BLaER1 treated with 17β-estradiol and CSF1 and Interleukin-3, amounts not matched to agents 10 nM and 100 nM (cell line): ENCODE measurements around the gene KIAA1614.
"Not testable (repeated sequence)": the region's sequence is repeated elsewhere in the genome, so short reads cannot be mapped to it uniquely, and the experiment has no call there.

Experiments
- H3K27ac ChIP-seq, 11 experiments: shearing (Covaris generic); formaldehyde crosslinking; 2 replicates each; pipeline ENCODE4 v1.8.1; 2022
- H3K27me3 ChIP-seq, 11 experiments: shearing (Covaris generic); formaldehyde crosslinking; 2 replicates each; pipeline ENCODE4 v1.8.1; 2022
- H3K36me3 ChIP-seq, 11 experiments: shearing (Covaris generic); formaldehyde crosslinking; 2 replicates each; pipeline ENCODE4 v1.8.1; 2022
- H3K4me1 ChIP-seq, 10 experiments: shearing (Covaris generic); formaldehyde crosslinking; 2 replicates each; pipeline ENCODE4 v1.8.1; 2022
- H3K4me2 ChIP-seq, 11 experiments: shearing (Covaris generic); formaldehyde crosslinking; 2 replicates each; pipeline ENCODE4 v1.8.1; 2022
- H3K4me3 ChIP-seq, 10 experiments: shearing (Covaris generic); formaldehyde crosslinking; 2 replicates each; pipeline ENCODE4 v1.8.1; 2022
- H3K9ac ChIP-seq, 11 experiments: shearing (Covaris generic); formaldehyde crosslinking; 2 replicates each; pipeline ENCODE4 v1.8.1; 2022
- H3K9me3 ChIP-seq, 11 experiments: shearing (Covaris generic); formaldehyde crosslinking; replicated peaks in 1 of 11; 2 replicates each; pipeline ENCODE4 v1.8.1; 2022
- H4K20me1 ChIP-seq, 11 experiments: shearing (Covaris generic); formaldehyde crosslinking; 2 replicates each; pipeline ENCODE4 v1.8.1; 2022
- Cebpa-rat ChIP-seq, 11 experiments: shearing (Covaris generic); IDR thresholded peaks; 2 replicates each; pipeline ENCODE4 v1.8.1; 2022

The KIAA1614 gene

DNA sequence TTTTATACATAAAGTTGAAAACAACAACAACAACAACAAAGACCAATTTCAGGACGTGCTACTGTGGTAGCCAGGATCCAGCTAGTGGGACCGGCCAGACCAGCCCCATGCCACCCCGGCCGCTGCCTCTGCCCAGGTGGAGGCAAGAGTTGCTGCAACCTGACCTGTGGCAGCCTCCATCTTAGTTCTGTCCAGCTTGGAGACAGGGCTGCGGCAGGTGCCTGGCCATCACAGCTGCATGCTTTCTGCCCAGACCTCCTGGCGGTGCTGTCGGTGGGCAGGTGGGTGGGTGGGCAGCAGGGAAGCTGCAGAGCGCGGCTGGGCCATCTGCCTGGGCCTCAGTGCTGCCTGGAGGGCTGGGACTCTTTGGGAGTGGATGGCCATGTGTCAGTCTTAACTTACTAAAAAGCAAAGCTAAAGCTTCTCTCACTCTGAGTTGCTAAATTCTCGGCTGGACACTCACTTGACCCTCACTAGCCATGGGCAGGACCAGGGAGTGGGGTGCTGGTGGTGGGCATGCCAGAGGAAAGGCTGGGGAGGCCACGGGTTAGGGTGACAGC is 38.6 kb downstream of the KIAA1614 start:
- H3K4me1 ChIP-seq: peaks cover 35 to 58% (median 48%) of the 10 kb centered on the region in 10 experiments
- no peak overlapping the region; a peak in 1 of 22 replicates for H3K27ac ChIP-seq
- H3K36me3 ChIP-seq: peaks cover 10 to 62% (median 37%) of the 10 kb centered on the region in 11 experiments
- no peak overlapping the region for H3K4me3 ChIP-seq
- H3K9me3 ChIP-seq: peaks cover 0 to 30% (median 18%) of the 10 kb centered on the region in 11 experiments; a peak in 18 of 22 replicates
- H3K9ac ChIP-seq: no peak overlapping the region
- no peak for TF ChIP-seq Cebpa-rat (IDR thresholded peaks at IDR 0.05)
- H3K4me2 ChIP-seq: peak overlapping the region in 4 of 11 experiments; percentile 10 to 81 (median 48); a peak in 5 of 22 replicates
- peaks cover 37 to 47% (median 42%) of the 10 kb centered on the region in 11 experiments for H3K27me3 ChIP-seq
- peaks cover 33 to 85% (median 45%) of the 10 kb centered on the region in 11 experiments for H4K20me1 ChIP-seq

GRCh38 chr1:180951836-180952656 is 39.3 kb downstream of the KIAA1614 start:
- H3K36me3 ChIP-seq: peaks cover 10 to 70% (median 45%) of the 10 kb centered on the region in 11 experiments
- H3K9me3 ChIP-seq: peaks cover 0 to 22% (median 15%) of the 10 kb centered on the region in 11 experiments; a peak in 18 of 22 replicates
- peak overlapping the region in 2 of 11 experiments; percentile 35 to 38; a peak in 3 of 22 replicates for H3K27ac ChIP-seq
- H3K9ac ChIP-seq: no peak overlapping the region
- H4K20me1 ChIP-seq: peaks cover 38 to 92% (median 53%) of the 10 kb centered on the region in 11 experiments
- H3K4me2 ChIP-seq: peak overlapping the region in 8 of 11 experiments; percentile 6 to 91 (median 26); a peak in 12 of 22 replicates
- H3K4me3 ChIP-seq: no peak overlapping the region
- H3K4me1 ChIP-seq: peaks cover 29 to 50% (median 41%) of the 10 kb centered on the region in 10 experiments
- no peak for TF ChIP-seq Cebpa-rat (IDR thresholded peaks at IDR 0.05)
- H3K27me3 ChIP-seq: peaks cover 40 to 55% (median 49%) of the 10 kb centered on the region in 11 experiments

GRCh38 chr1:180952657-180953013 is 39.9 kb downstream of the KIAA1614 start:
- Histone ChIP-seq H3K36me3 (peaks cover 6 to 75% (median 49%) of the 10 kb centered on the region in 11 experiments), H3K4me1 (peaks cover 24 to 44% (median 36%) of the 10 kb centered on the region in 10 experiments), H3K27ac (peak overlapping the region in 4 of 11 experiments; percentile 28 to 40 (median 36); a peak in 4 of 22 replicates), H3K9ac (no peak overlapping the region), H3K27me3 (peaks cover 46 to 59% (median 52%) of the 10 kb centered on the region in 11 experiments), H3K9me3 (peaks cover 0 to 16% (median 10%) of the 10 kb centered on the region in 11 experiments; a peak in 16 of 22 replicates), H4K20me1 (peaks cover 38 to 97% (median 59%) of the 10 kb centered on the region in 11 experiments), H3K4me3 (no peak overlapping the region), H3K4me2 (peak overlapping the region in 5 of 11 experiments; percentile 20 to 91 (median 87); a peak in 9 of 22 replicates)
- TF ChIP-seq Cebpa-rat (IDR thresholded peaks at IDR 0.05): no peak

DNA sequence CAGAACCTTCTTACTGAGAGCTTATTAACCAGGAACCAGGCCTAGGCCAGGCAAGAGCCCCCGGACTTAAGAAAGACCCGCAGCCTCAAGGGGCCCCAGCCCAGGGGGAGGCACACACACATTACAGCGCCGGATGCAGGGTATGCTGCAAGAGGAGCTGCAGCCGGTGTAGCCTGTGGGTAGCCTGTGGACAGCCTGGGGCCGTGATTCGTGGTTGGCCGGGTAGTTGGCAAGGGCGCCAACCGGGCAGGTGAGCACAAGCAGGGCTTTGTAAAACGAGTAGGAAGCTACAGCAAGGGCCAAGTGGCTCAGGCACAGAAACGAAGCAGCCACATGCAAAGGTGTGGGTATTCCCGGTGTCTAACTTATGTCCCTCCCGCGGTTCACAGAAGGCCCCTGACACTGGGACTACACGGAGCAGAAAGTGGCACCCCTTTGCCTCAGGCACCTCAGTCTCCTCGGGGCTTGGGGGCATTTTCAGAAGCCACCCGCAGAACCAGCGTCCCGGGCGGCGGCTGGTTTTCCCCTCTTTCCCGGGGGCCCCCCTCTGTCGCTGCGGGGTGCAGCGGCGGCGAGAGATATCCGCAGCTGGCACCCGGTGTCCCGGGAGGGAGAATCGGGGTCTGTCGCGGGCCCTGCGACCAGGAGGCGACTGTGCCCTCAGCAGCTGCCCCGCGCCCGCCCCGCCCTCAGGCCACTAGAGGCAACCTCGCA is 40.8 kb downstream of the KIAA1614 start:
- TF ChIP-seq Cebpa-rat (IDR thresholded peaks at IDR 0.05): peak in 2 of 11 experiments; percentile 28 to 30; a peak in 2 of 22 replicates
- Histone ChIP-seq H3K9ac (peak overlapping the region; percentile 37 to 76 (median 62); a peak in 19 of 22 replicates), H3K4me3 (peak overlapping the region; percentile 41 to 66 (median 52)), H3K36me3 (peaks cover 4 to 74% (median 49%) of the 10 kb centered on the region in 11 experiments; a peak in 20 of 22 replicates), H3K9me3 (peaks cover 0 to 8% (median 1%) of the 10 kb centered on the region in 11 experiments; a peak in 8 of 22 replicates), H3K27ac (peak overlapping the region in 8 of 11 experiments; percentile 32 to 67 (median 46); a peak in 12 of 22 replicates), H4K20me1 (peaks cover 38 to 98% (median 67%) of the 10 kb centered on the region in 11 experiments), H3K27me3 (peaks cover 47 to 59% (median 53%) of the 10 kb centered on the region in 11 experiments), H3K4me1 (peaks cover 18 to 36% (median 32%) of the 10 kb centered on the region in 10 experiments), H3K4me2 (peak overlapping the region; percentile 65 to 91 (median 81))

DNA sequence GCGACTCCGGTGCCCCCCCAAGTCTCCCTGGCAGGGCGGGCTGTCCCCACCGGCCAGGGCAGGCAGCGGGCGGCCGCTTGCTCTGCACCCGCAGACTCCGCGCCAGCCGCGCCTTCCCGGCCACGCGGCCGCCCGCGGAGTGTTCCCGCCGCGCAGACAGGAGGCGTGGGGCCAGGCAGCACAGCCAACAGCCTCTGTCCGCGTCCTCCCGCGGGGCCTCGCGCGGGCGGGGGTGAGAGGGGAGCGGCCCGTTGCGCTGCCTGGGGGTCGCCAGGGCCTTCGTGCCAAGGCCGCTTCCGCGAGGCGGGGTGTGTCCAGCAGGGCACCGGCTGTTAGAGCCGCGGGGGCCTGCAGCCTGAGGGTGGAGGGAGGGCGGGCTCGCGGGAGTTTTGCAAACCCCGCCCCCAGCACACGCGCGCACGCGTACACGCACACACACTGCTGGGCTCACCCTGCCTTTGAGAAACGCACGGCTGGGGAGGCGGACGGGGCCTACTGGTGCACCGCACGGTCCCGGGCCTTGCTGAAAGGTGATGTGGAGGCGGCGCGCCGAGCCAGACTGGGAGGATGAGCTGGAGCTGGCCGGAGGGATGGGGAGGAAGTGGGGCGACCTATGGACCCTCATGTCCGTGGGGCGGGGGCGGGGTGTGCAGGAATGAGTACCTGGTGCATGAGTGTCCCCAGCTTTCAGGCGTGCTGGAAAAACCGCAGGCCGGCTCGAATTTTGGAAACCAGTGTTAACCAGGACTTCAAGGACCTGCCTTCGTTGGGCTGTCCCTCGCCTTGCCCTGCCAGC is 41.5 kb downstream of the KIAA1614 start:
- no peak for TF ChIP-seq Cebpa-rat (IDR thresholded peaks at IDR 0.05)
- peak overlapping the region in 8 of 11 experiments; percentile 32 to 67 (median 46); a peak in 13 of 22 replicates for H3K27ac ChIP-seq
- peaks cover 9 to 74% (median 53%) of the 10 kb centered on the region in 11 experiments for H3K36me3 ChIP-seq
- H3K9ac ChIP-seq: peak overlapping the region; percentile 37 to 76 (median 62); a peak in 19 of 22 replicates
- peaks cover 47 to 59% (median 53%) of the 10 kb centered on the region in 11 experiments for H3K27me3 ChIP-seq
- H3K9me3 ChIP-seq: peaks cover 0 to 4% (median 1%) of the 10 kb centered on the region in 11 experiments; a peak in 9 of 22 replicates
- peaks cover 38 to 92% (median 63%) of the 10 kb centered on the region in 11 experiments for H4K20me1 ChIP-seq
- peak overlapping the region; percentile 41 to 66 (median 52) for H3K4me3 ChIP-seq
- peak overlapping the region; percentile 65 to 91 (median 81) for H3K4me2 ChIP-seq
- peaks cover 16 to 35% (median 25%) of the 10 kb centered on the region in 10 experiments for H3K4me1 ChIP-seq

GRCh38 chr1:180954801-180955165 is 42.1 kb downstream of the KIAA1614 start:
- Histone ChIP-seq H3K9ac (no peak overlapping the region), H3K36me3 (peaks cover 15 to 74% (median 58%) of the 10 kb centered on the region in 11 experiments), H3K9me3 (peaks cover 0 to 10% (median 7%) of the 10 kb centered on the region in 11 experiments; a peak in 16 of 22 replicates), H3K27ac (no peak overlapping the region), H4K20me1 (peaks cover 38 to 88% (median 68%) of the 10 kb centered on the region in 11 experiments), H3K4me1 (peaks cover 16 to 35% (median 24%) of the 10 kb centered on the region in 10 experiments), H3K4me2 (peak overlapping the region in 9 of 11 experiments; percentile 65 to 91 (median 81); a peak in 15 of 22 replicates), H3K4me3 (no peak overlapping the region), H3K27me3 (peaks cover 47 to 59% (median 53%) of the 10 kb centered on the region in 11 experiments)
- TF ChIP-seq Cebpa-rat (IDR thresholded peaks at IDR 0.05): no peak

DNA sequence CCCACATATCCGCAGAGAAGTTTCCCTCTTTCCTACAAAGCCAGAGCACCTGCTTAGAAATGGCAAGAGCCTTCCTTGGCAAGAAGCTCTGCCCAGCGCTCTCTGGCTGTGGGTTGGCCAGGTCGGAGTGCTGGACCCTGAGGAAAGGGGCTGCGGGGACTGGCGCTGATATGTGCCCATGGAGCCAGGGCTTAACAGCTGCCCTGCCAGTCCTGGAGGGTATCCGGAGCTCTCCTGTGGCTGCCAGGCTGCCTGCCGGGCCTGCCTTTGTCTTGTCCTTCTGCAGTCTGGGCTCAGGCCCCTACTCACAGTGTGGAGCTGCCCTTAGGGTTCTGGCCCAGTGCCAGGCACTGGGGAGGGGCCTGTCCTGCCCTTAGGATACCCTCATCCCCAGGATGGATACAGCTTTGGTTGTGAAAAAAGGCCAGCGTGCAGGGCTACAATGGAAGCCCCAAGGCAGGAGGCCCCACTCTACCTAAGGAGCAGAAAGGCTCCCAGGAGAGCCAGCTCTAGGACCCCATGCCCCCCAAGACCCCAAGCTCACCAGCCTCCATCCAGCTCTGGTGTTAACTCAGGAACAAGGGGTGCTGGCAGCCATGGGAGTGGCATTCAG is 43.4 kb downstream of the KIAA1614 start:
- H3K4me2 ChIP-seq: no peak overlapping the region
- peaks cover 38 to 97% (median 68%) of the 10 kb centered on the region in 11 experiments for H4K20me1 ChIP-seq
- peaks cover 29 to 76% (median 60%) of the 10 kb centered on the region in 11 experiments for H3K36me3 ChIP-seq
- no peak for TF ChIP-seq Cebpa-rat (IDR thresholded peaks at IDR 0.05)
- H3K4me1 ChIP-seq: peaks cover 16 to 35% (median 24%) of the 10 kb centered on the region in 10 experiments
- no peak overlapping the region for H3K9ac ChIP-seq
- no peak overlapping the region for H3K4me3 ChIP-seq
- no peak overlapping the region for H3K27ac ChIP-seq
- H3K27me3 ChIP-seq: peaks cover 47 to 59% (median 53%) of the 10 kb centered on the region in 11 experiments
- H3K9me3 ChIP-seq: peaks cover 0 to 23% (median 20%) of the 10 kb centered on the region in 11 experiments; a peak in 20 of 22 replicates

- not testable (repeated sequence) for H3K9ac ChIP-seq, H3K27ac ChIP-seq, H3K4me2 ChIP-seq, H3K4me3 ChIP-seq
- H3K4me1 ChIP-seq: peaks cover 0 to 25% (median 9%) of the 10 kb centered on the region in 10 experiments; a peak in 12 of 20 replicates
- H3K9me3 ChIP-seq: peaks cover 0 to 35% (median 26%) of the 10 kb centered on the region in 11 experiments; a peak in 20 of 22 replicates
- peaks cover 20 to 32% (median 29%) of the 10 kb centered on the region in 11 experiments for H3K27me3 ChIP-seq
- H3K36me3 ChIP-seq: peaks cover 49 to 98% (median 83%) of the 10 kb centered on the region in 11 experiments
- peaks cover 17 to 95% (median 49%) of the 10 kb centered on the region in 11 experiments for H4K20me1 ChIP-seq
These were observed 46.9 kb downstream of the KIAA1614 start for GRCh38 chr1:180959620-180960019.
